Esophagus (tissue), 2 donors: ENCODE data around the gene FOSB. TPM values are rescaled to one million over a fixed set of nuclear protein-coding genes. Genes with fewer than 3 reads are reported as not detected.

Experiments
- H3K27ac ChIP-seq, 2 donors: one replicate each; pipeline ENCODE4 v1.5.1; 2013; ENCODE audit warnings: low read depth in 2 of 2, mild to moderate bottlenecking in 2 of 2, inconsistent platforms in 1 of 2, low read length in 1 of 2, moderate library complexity in 1 of 2
- H3K27me3 ChIP-seq, 2 donors: one replicate each; pipeline ENCODE4 v1.6.1; 2013; ENCODE audit warnings: low read length in 2 of 2, control low read depth in 1 of 2, mild to moderate bottlenecking in 1 of 2; ENCODE audit not compliant: insufficient read depth in 2 of 2, control insufficient read depth in 1 of 2
- H3K36me3 ChIP-seq, 2 donors: one replicate each; pipeline ENCODE4 v1.6.1; 2013; ENCODE audit warnings: low read length in 1 of 2; ENCODE audit not compliant: control insufficient read depth in 2 of 2, insufficient read depth in 2 of 2
- H3K4me1 ChIP-seq, 2 donors: one replicate each; pipeline ENCODE4 v1.6.1; 2013; ENCODE audit warnings: low read length in 1 of 2; ENCODE audit not compliant: control insufficient read depth in 2 of 2, insufficient read depth in 2 of 2
- H3K4me3 ChIP-seq, 2 donors: one replicate each; pipeline ENCODE4 v1.5.1; 2013; ENCODE audit warnings: low read length in 2 of 2, mild to moderate bottlenecking in 2 of 2, low read depth in 1 of 2, moderate library complexity in 1 of 2
- H3K9me3 ChIP-seq, 2 donors: one replicate each; pipeline ENCODE4 v1.6.1; 2013; ENCODE audit warnings: mild to moderate bottlenecking in 2 of 2, low read depth in 1 of 2, low read length in 1 of 2, moderate library complexity in 1 of 2; ENCODE audit not compliant: control insufficient read depth in 2 of 2, insufficient read depth in 1 of 2
- WGBS, 2 donors: extraction: QIAGEN DNeasy Blood & Tissue Kit; methylation state at CpG; one replicate each; pipeline ENCODE4 v1.1.7; 2013; 5-methylcytosine and 5-hydroxymethylcytosine counted together
- polyA plus RNA-seq, 2 donors: library from polyadenylated mRNA; stranded (reverse); fragments of 200-250 nt; gene quantifications; one replicate each; pipeline ENCODE4 v1.2.3, GENCODE V29; 2013
- donor health status: healthy with polysubstance abuse.
- donor health status: Bipolar disorder and iron deficiency.

The FOSB gene
- polyA plus RNA-seq, 2 donors = 1.1 to 13.8 TPM

- Histone ChIP-seq H3K4me1 (peaks cover 0 to 2% of the 10 kb centered on the region in 2 donors), H3K4me3 (no peak overlapping the region)
Observed at GRCh38 chr19:45463241-45463640, 4.6 kb upstream of the FOSB start.

DNA sequence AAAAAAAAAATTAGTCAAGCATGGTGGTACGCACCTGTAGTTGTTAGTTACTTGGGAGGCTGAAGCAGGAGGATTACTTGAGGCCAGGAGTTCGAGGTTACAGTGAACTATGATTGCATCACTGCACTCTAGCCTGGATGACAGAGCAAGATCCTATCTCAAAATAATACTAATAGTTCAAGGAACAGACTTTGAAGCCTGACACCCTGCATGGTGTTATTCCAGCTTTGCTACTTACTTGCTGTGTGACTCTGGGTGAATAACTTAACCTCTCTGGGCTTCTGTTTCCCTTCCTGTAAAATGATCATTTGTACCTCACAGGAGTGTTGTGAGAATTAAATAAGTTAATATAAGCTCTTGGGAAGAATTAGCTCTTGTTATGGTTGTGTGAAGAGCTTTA is 3.5 kb upstream of the FOSB start:
- WGBS, 2 donors = 87 to 93% methylated on average over 2 of the region's 2 CpGs
- H3K27me3 ChIP-seq = no peaks in the 10 kb centered on the region
- H3K36me3 ChIP-seq = no peaks in the 10 kb centered on the region

More at GRCh38 chr19:45463241-45463640, 4.6 kb upstream of the FOSB start:
- Histone ChIP-seq H3K27ac (no peak overlapping the region), H3K36me3 (no peaks in the 10 kb centered on the region), H3K27me3 (no peaks in the 10 kb centered on the region), H3K9me3 (no peaks in the 10 kb centered on the region)
- 76% methylated on average over 4 of the region's 4 CpGs for WGBS, 2 donors

GRCh38 chr19:45464852-45465441 is 2.8 kb upstream of the FOSB start:
- Histone ChIP-seq H3K36me3 (no peaks in the 10 kb centered on the region), H3K27me3 (no peaks in the 10 kb centered on the region), H3K4me1 (peaks cover 5 to 6% of the 10 kb centered on the region in 2 donors), H3K27ac (no peak overlapping the region), H3K9me3 (no peaks in the 10 kb centered on the region), H3K4me3 (no peak overlapping the region)
- WGBS, 2 donors = 59 to 68% methylated on average over 8 of the region's 8 CpGs

More for the DNA sequence above, 3.5 kb upstream of the FOSB start:
- no peak overlapping the region for H3K4me3 ChIP-seq
- H3K4me1 ChIP-seq = peaks cover 4 to 5% of the 10 kb centered on the region in 2 donors
- H3K9me3 ChIP-seq = no peaks in the 10 kb centered on the region
- no peak overlapping the region for H3K27ac ChIP-seq

DNA sequence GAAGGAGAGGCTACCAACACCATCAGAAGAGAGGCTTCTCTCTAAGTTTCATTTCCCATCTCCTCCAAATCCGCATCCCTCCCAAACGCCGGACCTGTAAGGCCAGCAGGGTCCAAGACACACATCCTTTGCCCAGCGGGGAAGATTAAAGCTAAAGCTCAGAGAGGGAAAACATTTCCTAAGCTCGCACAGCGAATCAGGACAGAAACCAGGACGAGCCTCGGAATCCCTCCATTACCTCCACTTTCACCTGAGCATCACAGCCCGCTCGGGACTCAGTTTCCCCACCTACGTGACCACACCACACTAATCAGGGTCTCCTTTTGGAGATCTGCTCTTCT is 711 bp upstream of the FOSB start:
- peaks cover 5 to 15% of the 10 kb centered on the region in 2 donors for H3K4me1 ChIP-seq
- WGBS, 2 donors = 2% methylated on average over 11 of the region's 11 CpGs
- H3K27me3 ChIP-seq = no peaks in the 10 kb centered on the region
- no peaks in the 10 kb centered on the region for H3K9me3 ChIP-seq
- peak overlapping the region; percentile 2 to 75 for H3K4me3 ChIP-seq
- H3K36me3 ChIP-seq = no peaks in the 10 kb centered on the region
- peak overlapping the region; percentile 9 to 36 for H3K27ac ChIP-seq

- Histone ChIP-seq H3K27me3 (no peaks in the 10 kb centered on the region), H3K9me3 (no peaks in the 10 kb centered on the region), H3K27ac (peak overlapping the region; percentile 95 to 97), H3K4me1 (peaks cover 5 to 15% of the 10 kb centered on the region in 2 donors), H3K36me3 (no peaks in the 10 kb centered on the region), H3K4me3 (peak overlapping the region; percentile 69 to 75)
- WGBS, 2 donors = 1% methylated on average over 31 of the region's 31 CpGs
Observed at GRCh38 chr19:45468159-45468651, 409 bp downstream of the FOSB start.

- H3K9me3 ChIP-seq = no peaks in the 10 kb centered on the region
- 0% methylated on average over 17 to 19 of the region's 19 CpGs for WGBS, 2 donors
- no peaks in the 10 kb centered on the region for H3K27me3 ChIP-seq
- H3K27ac ChIP-seq = peak overlapping the region; percentile 95 to 97
- no peaks in the 10 kb centered on the region for H3K36me3 ChIP-seq
- peak overlapping the region; percentile 69 to 75 for H3K4me3 ChIP-seq
- H3K4me1 ChIP-seq = peaks cover 5 to 15% of the 10 kb centered on the region in 2 donors
Observed at GRCh38 chr19:45468803-45469131, 971 bp downstream of the FOSB start.

DNA sequence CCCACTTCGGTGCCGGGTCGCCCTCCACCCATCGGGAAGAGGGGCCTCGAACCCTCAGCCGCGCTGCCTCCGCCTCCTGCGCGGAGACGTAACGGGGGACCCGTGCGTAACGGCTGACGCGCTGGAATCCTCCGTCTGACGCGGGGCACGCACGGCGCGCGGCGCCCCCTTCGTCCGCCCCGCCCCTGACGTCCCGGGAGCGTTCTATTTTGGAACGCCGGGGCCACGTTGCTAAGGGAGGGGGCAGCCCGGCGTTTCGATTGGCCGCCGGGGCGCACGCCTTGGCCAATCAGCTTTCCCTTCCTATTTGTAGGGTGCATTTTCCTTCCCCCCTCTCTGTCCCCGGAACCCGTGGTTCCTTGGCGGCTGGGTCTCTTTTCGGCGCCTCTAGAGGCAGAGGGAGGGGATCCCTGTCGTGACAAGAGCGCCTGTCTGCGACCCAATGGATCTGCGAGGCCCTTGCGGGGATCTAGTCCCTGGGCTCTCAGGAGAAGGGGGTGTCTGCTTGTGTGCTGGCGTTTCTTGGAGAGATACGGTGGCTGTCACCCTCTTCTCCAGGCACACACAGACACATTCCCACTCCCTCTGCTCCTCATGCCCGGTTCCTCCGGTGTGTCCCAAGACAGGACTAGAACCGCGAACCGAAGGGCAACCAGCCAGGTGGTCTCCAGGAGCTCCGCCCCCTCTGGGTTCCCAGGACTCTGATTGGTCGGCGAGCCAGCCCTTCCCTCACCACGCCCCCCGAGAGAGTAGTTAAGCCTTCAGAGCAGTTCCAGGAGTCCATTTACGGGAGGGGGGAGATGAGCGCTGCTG is 1.5 kb downstream of the FOSB start:
- Histone ChIP-seq H3K4me3 (peak overlapping the region; percentile 69 to 75), H3K9me3 (no peaks in the 10 kb centered on the region), H3K27ac (peak overlapping the region; percentile 97 to 99), H3K36me3 (no peaks in the 10 kb centered on the region), H3K4me1 (peaks cover 5 to 15% of the 10 kb centered on the region in 2 donors), H3K27me3 (no peaks in the 10 kb centered on the region)
- 0 to 1% methylated on average over 66 of the region's 66 CpGs for WGBS, 2 donors

GRCh38 chr19:45469945-45470761 is 2.4 kb downstream of the FOSB start:
- Histone ChIP-seq H3K27me3 (no peaks in the 10 kb centered on the region), H3K4me3 (peak overlapping the region; percentile 69 to 75), H3K27ac (peak overlapping the region; percentile 97 to 99), H3K9me3 (no peaks in the 10 kb centered on the region), H3K4me1 (peaks cover 5 to 15% of the 10 kb centered on the region in 2 donors), H3K36me3 (no peaks in the 10 kb centered on the region)
- WGBS, 2 donors = 36% methylated on average over 33 of the region's 33 CpGs

DNA sequence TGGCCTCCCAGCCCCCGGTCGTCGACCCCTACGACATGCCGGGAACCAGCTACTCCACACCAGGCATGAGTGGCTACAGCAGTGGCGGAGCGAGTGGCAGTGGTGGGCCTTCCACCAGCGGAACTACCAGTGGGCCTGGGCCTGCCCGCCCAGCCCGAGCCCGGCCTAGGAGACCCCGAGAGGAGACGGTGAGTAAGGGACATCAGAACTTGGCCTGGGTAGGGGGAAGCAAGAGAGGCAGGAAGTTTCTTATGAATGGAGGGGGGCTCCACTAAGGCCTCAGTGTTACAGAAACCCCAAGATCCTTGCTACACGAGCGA is 2.9 kb downstream of the FOSB start:
- WGBS, 2 donors = 92 to 94% methylated on average over 15 of the region's 15 CpGs
- peaks cover 5 to 15% of the 10 kb centered on the region in 2 donors for H3K4me1 ChIP-seq
- H3K4me3 ChIP-seq = no peak overlapping the region

More for the DNA sequence above, 2.9 kb downstream of the FOSB start:
- H3K27me3 ChIP-seq = no peaks in the 10 kb centered on the region
- no peaks in the 10 kb centered on the region for H3K9me3 ChIP-seq
- H3K36me3 ChIP-seq = no peaks in the 10 kb centered on the region
- H3K27ac ChIP-seq = peak overlapping the region in 1 of 2 donors; percentile 99
